ENCODE results near the gene RNF220.

Gene RNF220

DNA sequence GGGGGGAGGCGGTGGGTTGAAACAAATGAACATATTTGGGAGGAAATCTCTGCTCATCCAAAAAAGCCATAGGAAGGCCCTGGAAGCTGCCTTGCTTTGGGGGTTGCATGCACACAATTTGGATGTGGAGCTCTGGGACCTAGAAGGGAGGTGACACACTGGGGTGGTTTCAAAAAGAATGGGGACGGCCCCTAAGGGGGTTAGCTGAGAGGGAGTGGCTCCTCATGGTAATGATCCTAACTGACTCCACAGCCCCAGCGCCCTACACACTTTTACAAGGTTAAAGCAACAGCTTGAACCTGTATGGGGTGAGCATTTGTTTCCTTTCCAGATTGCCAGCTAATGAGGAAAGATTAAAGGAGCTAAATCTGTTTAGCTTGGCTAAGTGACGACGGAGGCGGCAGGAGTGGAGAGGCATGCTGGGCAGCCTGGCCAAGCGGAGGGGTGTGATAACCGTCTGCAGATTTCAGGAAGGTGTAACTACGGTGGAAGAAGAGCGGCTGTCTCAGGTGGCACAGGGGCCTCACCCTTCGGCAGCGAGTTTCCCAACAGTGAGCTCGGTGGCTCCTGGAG lies 107.3 kb downstream of the RNF220 start:
- TF ChIP-seq CTCF (conservative IDR thresholded peaks at IDR 0.05; ENCODE audit: low read depth, low read length) = no peak
- DNase-seq (ENCODE audit: low read depth) = no peak
- H3K4me3 ChIP-seq (ENCODE audit: low read depth, low read length) = no peak overlapping the region

DNA sequence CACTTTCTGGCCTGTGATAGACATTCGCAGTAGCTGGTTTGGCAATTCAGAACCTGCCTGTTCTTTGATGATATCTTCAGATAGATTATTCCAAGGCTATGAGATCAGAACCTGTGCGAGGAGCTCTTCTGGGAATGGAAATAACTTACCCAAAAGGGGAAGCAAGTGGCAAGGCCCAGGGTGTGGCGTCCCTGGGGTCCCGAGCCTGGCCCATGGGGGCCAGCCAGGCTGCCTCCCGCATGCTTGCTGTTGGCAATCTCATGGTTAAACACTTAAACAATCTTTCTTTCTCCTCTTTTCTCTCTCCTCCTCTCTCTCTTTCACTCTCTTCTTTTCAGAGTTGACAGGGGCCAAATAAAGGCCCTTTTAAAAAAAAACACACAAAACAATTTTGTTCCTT lies 108.1 kb downstream of the RNF220 start:
- no peak overlapping the region for H3K4me3 ChIP-seq (ENCODE audit: low read depth, low read length)
- no peak for TF ChIP-seq CTCF (conservative IDR thresholded peaks at IDR 0.05; ENCODE audit: low read depth, low read length)
- DNase-seq (ENCODE audit: low read depth) = no peak

GRCh38 chr1:44514673-44515072 lies 109.6 kb downstream of the RNF220 start:
- TF ChIP-seq CTCF (conservative IDR thresholded peaks at IDR 0.05; ENCODE audit: low read depth, low read length) = no peak
- DNase-seq (ENCODE audit: low read depth) = no peak
- H3K4me3 ChIP-seq (ENCODE audit: low read depth, low read length) = no peak overlapping the region

DNA sequence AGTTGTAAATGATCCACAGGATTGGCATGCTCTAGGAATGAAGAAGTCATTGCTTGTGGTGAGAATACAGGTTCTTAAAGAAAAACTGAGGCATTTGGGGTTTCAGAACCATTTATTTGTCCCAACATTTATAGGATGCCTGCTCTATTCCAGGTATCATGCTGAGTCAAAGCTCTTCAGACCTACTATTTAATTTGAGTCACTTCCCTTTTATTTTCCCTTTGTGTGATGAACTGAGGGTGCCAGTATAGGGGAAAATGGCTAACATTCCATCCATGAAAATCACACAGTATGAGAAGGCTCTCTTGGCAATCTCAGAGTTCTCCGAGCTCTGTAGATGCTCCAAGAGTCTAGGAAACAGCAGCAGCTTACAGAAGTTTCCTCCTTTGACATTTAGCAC lies 110.4 kb downstream of the RNF220 start:
- no peak for TF ChIP-seq CTCF (conservative IDR thresholded peaks at IDR 0.05; ENCODE audit: low read depth, low read length)
- no peak for DNase-seq (ENCODE audit: low read depth)
- H3K4me3 ChIP-seq (ENCODE audit: low read depth, low read length) = no peak overlapping the region

DNA sequence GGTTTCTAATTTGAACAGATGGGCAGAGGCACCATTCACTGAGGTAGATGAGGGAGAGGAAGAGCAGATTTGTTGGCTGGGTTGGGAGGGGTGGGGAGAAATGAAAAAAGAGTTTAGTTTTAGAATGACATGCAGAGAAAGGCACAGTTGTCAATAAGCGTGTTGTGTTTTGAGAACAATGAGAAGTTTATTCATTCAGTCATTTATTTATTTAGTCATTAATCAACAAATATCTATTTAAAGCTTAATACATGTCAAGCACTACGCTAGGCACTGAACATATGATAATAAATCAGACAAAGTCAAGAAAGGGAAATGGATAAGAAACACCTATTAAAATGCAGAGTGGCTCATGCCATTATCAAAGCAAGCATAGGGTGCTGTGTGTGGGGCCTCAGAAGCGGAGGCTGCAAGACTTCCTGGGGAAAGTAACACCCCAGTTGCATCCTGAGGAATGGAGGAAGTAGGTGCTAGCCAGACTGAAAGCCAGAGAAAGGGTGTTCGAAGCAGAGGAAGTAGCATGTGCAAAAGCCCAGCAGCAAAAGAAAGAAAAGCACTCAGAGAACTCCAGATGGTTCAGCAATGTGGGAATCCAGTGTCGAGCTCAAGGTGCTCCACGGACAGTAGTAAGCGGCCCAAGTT lies 114.1 kb downstream of the RNF220 start:
- H3K4me3 ChIP-seq (ENCODE audit: low read depth, low read length) = no peak overlapping the region
- TF ChIP-seq CTCF (conservative IDR thresholded peaks at IDR 0.05; ENCODE audit: low read depth, low read length) = no peak
- no peak for DNase-seq (ENCODE audit: low read depth)

DNA sequence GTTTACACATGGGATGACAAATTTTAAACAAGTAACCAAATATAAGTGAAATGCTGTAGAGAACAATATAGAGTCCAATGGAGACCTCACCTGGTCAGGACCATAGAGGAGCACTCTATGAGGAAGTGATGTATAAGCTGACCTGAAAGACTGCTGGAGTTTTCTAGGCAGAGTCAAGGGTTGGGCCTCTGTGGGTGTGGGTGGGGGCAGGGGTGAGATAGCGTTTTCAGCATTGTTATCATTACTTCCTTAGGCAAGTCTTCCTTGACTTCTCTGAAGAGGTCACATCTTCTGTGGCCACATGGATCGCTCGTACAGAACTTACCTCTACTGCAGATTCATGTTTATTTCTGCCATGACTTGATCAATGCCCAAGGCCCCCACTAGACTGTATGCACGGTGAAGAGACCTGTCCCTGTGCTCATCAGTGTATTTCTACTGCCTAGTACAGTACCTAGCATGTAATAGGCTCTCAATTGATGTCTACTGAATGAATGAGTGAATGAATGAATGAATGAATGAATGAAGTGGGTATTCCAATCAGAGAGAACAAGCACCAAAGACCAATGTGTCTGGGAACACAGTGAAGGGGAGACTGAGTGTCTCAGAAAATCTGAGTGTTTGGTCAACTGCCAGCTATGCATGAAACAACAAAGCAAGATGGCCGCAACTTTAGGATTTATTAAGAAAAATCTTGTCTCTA lies 116.5 kb downstream of the RNF220 start:
- no peak for DNase-seq (ENCODE audit: low read depth)
- TF ChIP-seq CTCF (conservative IDR thresholded peaks at IDR 0.05; ENCODE audit: low read depth, low read length) = no peak
- no peak overlapping the region for H3K4me3 ChIP-seq (ENCODE audit: low read depth, low read length)

Measured in choroid plexus epithelial cell (primary cell).